ENCODE results near the gene BIRC3. TPM values are rescaled to one million over a fixed set of nuclear protein-coding genes. Genes with fewer than 3 reads are reported as not detected.

BIRC3 gene
- total RNA-seq, 1 donor from 2014 or later: 0.36 TPM

DNA sequence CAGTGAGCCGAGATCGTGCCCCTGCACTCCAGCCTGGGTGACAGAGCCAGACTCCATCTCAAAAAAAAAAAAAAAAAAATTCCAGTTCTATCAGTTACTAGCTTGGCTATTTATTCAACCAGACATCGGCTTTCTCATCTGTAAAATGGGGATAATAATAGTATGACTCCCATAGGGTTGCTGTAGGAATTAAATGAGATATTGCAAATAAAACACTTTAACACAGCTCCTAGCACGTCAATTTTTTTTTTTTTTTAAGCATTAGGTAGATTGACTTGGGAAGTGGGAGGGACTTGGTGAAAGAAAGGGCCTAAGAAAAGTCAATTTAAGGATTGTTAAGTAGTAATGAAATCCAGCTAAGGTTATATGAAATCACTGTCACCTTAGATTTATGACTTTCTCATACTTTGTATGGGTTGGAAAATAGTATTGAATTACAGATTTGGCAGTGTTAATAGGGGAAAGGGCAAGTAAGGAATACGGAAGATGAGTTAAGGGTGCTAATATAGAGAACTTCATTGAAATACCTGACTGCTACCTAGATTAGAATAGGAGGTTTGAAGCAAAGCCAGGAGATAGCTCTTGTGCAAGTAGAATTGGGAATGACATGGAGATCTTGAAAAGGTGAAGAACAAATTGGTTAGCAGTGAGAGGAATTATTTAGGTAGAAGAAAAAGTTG, 58.6 kb downstream of the BIRC3 start:
- no peak overlapping the region for H3K4me3 Mint-ChIP-seq (ENCODE audit: low read depth)
- peaks cover 4% of the 10 kb centered on the region for H3K4me1 Mint-ChIP-seq (ENCODE audit: low read depth)
- no peak overlapping the region for H3K27ac Mint-ChIP-seq
- TF ChIP-seq, protein P1, sequence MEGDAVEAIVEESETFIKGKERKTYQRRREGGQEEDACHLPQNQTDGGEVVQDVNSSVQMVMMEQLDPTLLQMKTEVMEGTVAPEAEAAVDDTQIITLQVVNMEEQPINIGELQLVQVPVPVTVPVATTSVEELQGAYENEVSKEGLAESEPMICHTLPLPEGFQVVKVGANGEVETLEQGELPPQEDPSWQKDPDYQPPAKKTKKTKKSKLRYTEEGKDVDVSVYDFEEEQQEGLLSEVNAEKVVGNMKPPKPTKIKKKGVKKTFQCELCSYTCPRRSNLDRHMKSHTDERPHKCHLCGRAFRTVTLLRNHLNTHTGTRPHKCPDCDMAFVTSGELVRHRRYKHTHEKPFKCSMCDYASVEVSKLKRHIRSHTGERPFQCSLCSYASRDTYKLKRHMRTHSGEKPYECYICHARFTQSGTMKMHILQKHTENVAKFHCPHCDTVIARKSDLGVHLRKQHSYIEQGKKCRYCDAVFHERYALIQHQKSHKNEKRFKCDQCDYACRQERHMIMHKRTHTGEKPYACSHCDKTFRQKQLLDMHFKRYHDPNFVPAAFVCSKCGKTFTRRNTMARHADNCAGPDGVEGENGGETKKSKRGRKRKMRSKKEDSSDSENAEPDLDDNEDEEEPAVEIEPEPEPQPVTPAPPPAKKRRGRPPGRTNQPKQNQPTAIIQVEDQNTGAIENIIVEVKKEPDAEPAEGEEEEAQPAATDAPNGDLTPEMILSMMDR (IDR thresholded peaks at IDR 0.05; ENCODE audit: unreplicated experiment): no peak
- H3K36me3 Mint-ChIP-seq (ENCODE audit: insufficient read depth): peaks cover 44% of the 10 kb centered on the region
- no peak for DNase-seq (ENCODE audit: low spot score, unreplicated experiment)
- peaks cover 5% of the 10 kb centered on the region for H3K9me3 Mint-ChIP-seq (ENCODE audit: low read depth)
- no peaks in the 10 kb centered on the region for H3K27me3 Mint-ChIP-seq

DNA sequence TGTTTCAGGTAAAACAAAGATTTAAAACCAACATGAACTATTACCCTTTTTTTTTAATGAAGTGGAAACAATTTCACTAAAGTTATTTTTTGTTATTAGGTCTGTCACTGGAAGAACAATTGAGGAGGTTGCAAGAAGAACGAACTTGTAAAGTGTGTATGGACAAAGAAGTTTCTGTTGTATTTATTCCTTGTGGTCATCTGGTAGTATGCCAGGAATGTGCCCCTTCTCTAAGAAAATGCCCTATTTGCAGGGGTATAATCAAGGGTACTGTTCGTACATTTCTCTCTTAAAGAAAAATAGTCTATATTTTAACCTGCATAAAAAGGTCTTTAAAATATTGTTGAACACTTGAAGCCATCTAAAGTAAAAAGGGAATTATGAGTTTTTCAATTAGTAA, 60.6 kb downstream of the BIRC3 start:
- Mint-ChIP-seq H3K27me3 (no peaks in the 10 kb centered on the region), H3K4me3 (ENCODE audit: low read depth) (no peak overlapping the region), H3K36me3 (ENCODE audit: insufficient read depth) (peaks cover 47% of the 10 kb centered on the region), H3K4me1 (ENCODE audit: low read depth) (peaks cover 13% of the 10 kb centered on the region), H3K27ac (no peak overlapping the region), H3K9me3 (ENCODE audit: low read depth) (no peaks in the 10 kb centered on the region)
- no peak for DNase-seq (ENCODE audit: low spot score, unreplicated experiment)
- TF ChIP-seq, protein P1 (IDR thresholded peaks at IDR 0.05; ENCODE audit: unreplicated experiment): no peak

DNA sequence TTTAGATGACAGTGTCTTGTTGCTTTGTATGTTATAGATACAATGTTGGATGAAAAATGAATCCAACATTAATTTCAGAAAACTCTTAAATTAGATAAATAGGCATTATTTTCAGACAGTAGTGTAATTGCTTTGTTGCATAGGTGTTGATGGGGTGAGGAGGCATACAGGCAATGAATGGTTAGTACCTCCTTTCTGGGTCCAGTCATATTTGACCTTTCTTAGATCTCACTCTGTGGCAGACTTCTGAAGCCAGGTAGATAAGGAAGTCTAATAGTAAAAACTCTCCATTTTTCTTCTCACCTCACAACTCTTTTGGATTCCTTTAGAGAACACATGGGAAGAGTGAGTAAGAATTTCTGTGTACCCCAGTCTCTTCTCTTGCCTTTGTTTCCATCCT, 61.5 kb downstream of the BIRC3 start:
- DNase-seq (ENCODE audit: low spot score, unreplicated experiment): no peak
- TF ChIP-seq, protein P1 (IDR thresholded peaks at IDR 0.05; ENCODE audit: unreplicated experiment): no peak
- Mint-ChIP-seq H3K27me3 (no peaks in the 10 kb centered on the region), H3K27ac (no peak overlapping the region), H3K4me3 (ENCODE audit: low read depth) (no peak overlapping the region), H3K36me3 (ENCODE audit: insufficient read depth) (peaks cover 44% of the 10 kb centered on the region), H3K4me1 (ENCODE audit: low read depth) (peaks cover 22% of the 10 kb centered on the region), H3K9me3 (ENCODE audit: low read depth) (no peaks in the 10 kb centered on the region)

DNA sequence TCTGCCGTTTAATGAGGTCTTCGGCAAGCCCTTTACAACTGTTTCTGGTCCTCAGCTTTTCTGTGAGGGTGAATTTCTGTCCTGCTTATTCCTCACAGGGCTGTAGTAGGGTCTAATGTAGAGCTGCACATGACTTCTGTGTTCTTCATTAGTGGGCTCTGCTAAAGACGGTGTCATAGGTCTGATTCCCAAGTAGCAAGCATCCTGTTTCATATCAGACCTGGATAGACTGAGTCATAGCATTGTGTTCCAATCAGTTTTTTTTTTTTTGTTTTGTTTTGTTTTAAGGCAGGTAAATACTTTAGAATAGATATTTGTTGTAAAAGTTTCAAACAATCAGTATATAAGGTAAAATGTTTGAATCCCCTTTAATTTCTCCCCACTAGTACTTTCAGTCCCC, 65.1 kb downstream of the BIRC3 start:
- H3K27ac Mint-ChIP-seq: peak overlapping the region; percentile 33
- H3K4me1 Mint-ChIP-seq (ENCODE audit: low read depth): peaks cover 49% of the 10 kb centered on the region
- H3K9me3 Mint-ChIP-seq (ENCODE audit: low read depth): no peaks in the 10 kb centered on the region
- no peak for DNase-seq (ENCODE audit: low spot score, unreplicated experiment)
- H3K27me3 Mint-ChIP-seq: no peaks in the 10 kb centered on the region
- TF ChIP-seq, protein P1 (IDR thresholded peaks at IDR 0.05; ENCODE audit: unreplicated experiment): no peak
- no peak overlapping the region for H3K4me3 Mint-ChIP-seq (ENCODE audit: low read depth)
- H3K36me3 Mint-ChIP-seq (ENCODE audit: insufficient read depth): peaks cover 40% of the 10 kb centered on the region

DNA sequence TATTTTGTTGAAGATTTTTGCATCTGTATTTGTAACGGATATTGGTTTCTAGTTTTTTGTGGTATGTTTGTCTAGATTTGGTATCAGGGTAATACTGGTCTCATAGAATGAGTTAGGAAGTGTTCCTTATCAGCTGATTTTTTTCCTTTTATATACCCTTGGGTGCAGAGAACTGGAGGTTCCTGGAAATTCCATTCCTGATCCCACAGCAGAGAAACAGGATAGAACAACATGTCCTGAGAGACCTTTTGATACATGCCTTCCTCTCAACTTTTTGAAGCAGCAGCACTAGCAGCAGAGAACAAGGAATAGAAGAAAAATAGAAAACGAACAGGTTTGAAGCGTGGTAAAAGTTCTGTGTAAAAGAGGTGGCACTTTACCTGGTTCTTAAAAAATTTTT, 66.6 kb downstream of the BIRC3 start:
- TF ChIP-seq, protein P1 (IDR thresholded peaks at IDR 0.05; ENCODE audit: unreplicated experiment): no peak
- H3K27me3 Mint-ChIP-seq: no peaks in the 10 kb centered on the region
- H3K4me3 Mint-ChIP-seq (ENCODE audit: low read depth): no peak overlapping the region
- peak overlapping the region; percentile 97 for H3K27ac Mint-ChIP-seq
- peaks cover 39% of the 10 kb centered on the region for H3K36me3 Mint-ChIP-seq (ENCODE audit: insufficient read depth)
- peaks cover 4% of the 10 kb centered on the region for H3K9me3 Mint-ChIP-seq (ENCODE audit: low read depth)
- peaks cover 49% of the 10 kb centered on the region for H3K4me1 Mint-ChIP-seq (ENCODE audit: low read depth)
- no peak for DNase-seq (ENCODE audit: low spot score, unreplicated experiment)
